ENCODE data around the gene FGF3.
"Not testable (repeated sequence)": the region's sequence is repeated elsewhere in the genome, so short reads cannot be mapped to it uniquely, and the experiment has no call there.

Gene FGF3

GRCh38 chr11:69773626-69774353, 45.4 kb downstream of the FGF3 start:
- DNase-seq (ENCODE audit: low spot score) = no peak

- no peak for DNase-seq (ENCODE audit: low spot score)
These were observed 47.8 kb downstream of the FGF3 start for GRCh38 chr11:69771466-69771865.

- no peak for DNase-seq (ENCODE audit: low spot score)
These were observed 48.7 kb downstream of the FGF3 start for GRCh38 chr11:69770540-69770939.

GRCh38 chr11:69765498-69765995, 53.7 kb downstream of the FGF3 start:
- DNase-seq (ENCODE audit: low spot score) = no peak

- DNase-seq (ENCODE audit: low spot score) = not testable (repeated sequence)
These were observed 54.3 kb downstream of the FGF3 start for GRCh38 chr11:69764918-69765317.

- DNase-seq (ENCODE audit: low spot score) = no peak
These were observed 58.9 kb downstream of the FGF3 start for GRCh38 chr11:69760319-69760718.
